Ovary (tissue), 3 donors: ENCODE results near the gene ARAP1.

Source experiments
- CTCF ChIP-seq, 3 donors: fragments of 450-650 bp in 2 of 3; fragments of 200-600 bp in 1 of 3; IDR thresholded peaks; one replicate each; pipeline versions ENCODE4 v1.5.1 to v1.8.0; 2016 to 2022; ENCODE audit warnings: antibody characterized with exemption in 3 of 3, mild to moderate bottlenecking in 1 of 3
- EP300 ChIP-seq: sonication (generic); formaldehyde crosslinking; IDR thresholded peaks from one replicate; pipeline ENCODE4 v1.6.1; 2017; ENCODE audit warnings: antibody characterized with exemption
- donor health status: DM: no; HTN: no; CAD: no.

DNA sequence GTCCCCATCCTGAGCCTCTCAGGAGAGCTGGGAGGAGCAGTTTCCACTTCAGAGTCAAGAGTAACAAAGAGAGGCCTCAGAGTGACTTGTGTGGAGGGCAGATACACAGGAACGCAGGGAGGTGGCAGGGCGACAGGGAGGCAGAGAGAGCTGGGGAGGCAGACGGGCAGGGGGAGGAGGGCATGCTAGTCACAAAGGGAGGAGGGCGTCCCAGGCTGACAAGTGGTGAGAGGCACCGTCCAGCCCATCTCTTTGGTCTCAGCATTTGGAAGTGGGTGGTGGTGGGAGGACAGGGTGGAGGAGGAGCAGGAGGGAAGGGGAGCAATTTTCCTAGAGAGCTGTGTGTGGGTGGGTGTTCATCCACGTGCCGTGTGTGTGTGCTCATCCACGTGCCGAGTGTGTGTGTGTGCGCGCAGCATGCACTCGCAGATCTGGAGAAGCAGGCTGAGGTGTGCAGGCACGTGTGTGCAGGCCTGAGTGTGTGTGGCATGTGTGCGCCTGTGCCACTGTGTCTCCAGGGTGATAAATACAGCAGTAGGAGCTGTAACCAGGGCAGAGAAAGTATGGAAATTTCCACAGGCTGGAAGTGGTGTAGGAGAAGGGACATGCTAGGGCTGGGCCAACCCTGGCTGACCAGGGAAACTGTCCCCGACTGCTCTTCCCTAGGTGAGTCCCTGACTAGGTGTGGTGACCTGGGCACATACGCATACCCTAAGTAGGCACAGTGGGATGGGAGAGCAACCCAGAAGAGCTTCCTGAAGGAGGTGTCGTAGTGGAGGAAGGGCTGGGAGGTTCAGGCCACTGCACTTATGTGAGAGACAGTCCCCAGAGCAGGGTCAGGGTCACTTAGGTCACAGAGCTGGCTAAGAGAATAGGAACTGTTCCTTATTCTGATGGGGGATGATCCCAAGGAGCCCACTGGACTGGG, 70.7 kb downstream of the ARAP1 start:
- TF ChIP-seq EP300, result no peak
- TF ChIP-seq CTCF (IDR thresholded peaks at IDR 0.05), result no peak
